ENCODE data around the gene PDE10A.
"Not testable (repeated sequence)": the region's sequence is repeated elsewhere in the genome, so short reads cannot be mapped to it uniquely, and the experiment has no call there.

Gene PDE10A

GRCh38 chr6:165469483-165469882 is 193.6 kb downstream of the PDE10A start:
- Histone ChIP-seq H3K27me3 (replicated peaks; ENCODE audit: control insufficient read depth, insufficient read depth, low read length) (no peaks in the 10 kb centered on the region), H3K4me3 (replicated peaks; ENCODE audit: low read depth, low read length) (no peak overlapping the region), H3K36me3 (ENCODE audit: control insufficient read depth, insufficient read depth, low read length) (no peaks in the 10 kb centered on the region)
- DNase-seq (ENCODE audit: extremely low read depth, insufficient read length), result no peak
- TF ChIP-seq, protein P1, sequence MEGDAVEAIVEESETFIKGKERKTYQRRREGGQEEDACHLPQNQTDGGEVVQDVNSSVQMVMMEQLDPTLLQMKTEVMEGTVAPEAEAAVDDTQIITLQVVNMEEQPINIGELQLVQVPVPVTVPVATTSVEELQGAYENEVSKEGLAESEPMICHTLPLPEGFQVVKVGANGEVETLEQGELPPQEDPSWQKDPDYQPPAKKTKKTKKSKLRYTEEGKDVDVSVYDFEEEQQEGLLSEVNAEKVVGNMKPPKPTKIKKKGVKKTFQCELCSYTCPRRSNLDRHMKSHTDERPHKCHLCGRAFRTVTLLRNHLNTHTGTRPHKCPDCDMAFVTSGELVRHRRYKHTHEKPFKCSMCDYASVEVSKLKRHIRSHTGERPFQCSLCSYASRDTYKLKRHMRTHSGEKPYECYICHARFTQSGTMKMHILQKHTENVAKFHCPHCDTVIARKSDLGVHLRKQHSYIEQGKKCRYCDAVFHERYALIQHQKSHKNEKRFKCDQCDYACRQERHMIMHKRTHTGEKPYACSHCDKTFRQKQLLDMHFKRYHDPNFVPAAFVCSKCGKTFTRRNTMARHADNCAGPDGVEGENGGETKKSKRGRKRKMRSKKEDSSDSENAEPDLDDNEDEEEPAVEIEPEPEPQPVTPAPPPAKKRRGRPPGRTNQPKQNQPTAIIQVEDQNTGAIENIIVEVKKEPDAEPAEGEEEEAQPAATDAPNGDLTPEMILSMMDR (IDR thresholded peaks at IDR 0.05; ENCODE audit: insufficient read depth, low read length, poor library complexity, severe bottlenecking), result no peak

- TF ChIP-seq, protein P1 (IDR thresholded peaks at IDR 0.05; ENCODE audit: insufficient read depth, low read length, poor library complexity, severe bottlenecking), result no peak
- DNase-seq (ENCODE audit: extremely low read depth, insufficient read length), result no peak
- Histone ChIP-seq H3K27me3 (replicated peaks; ENCODE audit: control insufficient read depth, insufficient read depth, low read length) (no peaks in the 10 kb centered on the region), H3K4me3 (replicated peaks; ENCODE audit: low read depth, low read length) (no peak overlapping the region), H3K36me3 (ENCODE audit: control insufficient read depth, insufficient read depth, low read length) (no peaks in the 10 kb centered on the region)
These were observed 194.5 kb downstream of the PDE10A start for GRCh38 chr6:165468340-165469235.

- not testable (repeated sequence) for H3K27me3 ChIP-seq (replicated peaks; ENCODE audit: control insufficient read depth, insufficient read depth, low read length); DNase-seq (ENCODE audit: extremely low read depth, insufficient read length); H3K4me3 ChIP-seq (replicated peaks; ENCODE audit: low read depth, low read length); H3K36me3 ChIP-seq (ENCODE audit: control insufficient read depth, insufficient read depth, low read length)
These were observed 199.5 kb downstream of the PDE10A start for GRCh38 chr6:165463499-165463898.

DNA sequence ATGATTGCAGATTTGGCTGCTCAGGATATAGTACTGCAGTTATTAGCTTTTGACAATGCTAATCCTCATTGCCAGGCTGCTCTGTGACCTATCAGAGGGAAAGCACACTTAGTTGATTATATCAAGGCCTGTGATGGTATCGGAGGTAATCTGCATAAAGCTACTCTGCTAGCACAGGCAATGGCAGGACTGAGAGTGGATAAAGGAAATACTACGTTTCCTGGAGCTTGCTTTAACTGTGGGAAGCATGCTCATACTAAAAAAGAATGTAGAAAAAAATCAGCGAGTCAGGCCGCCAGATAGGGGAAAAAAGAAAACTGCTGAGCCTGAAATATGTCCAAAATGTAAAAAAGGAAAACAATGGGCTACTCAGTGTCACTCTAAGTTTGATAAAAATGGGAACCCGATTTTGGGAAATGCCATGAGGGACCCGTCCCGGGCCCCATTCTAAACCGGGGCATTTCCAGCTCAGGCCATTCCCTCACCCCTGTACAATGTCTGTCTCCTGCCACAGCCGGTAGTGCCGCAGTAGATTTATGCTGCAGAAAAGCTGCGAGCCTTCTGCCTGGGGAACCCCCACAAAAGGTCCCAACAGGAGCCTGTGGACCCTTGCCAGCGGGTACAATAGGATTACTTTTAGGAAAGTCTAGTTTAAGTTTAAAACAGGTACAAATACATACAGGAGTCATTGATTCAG is 203.3 kb downstream of the PDE10A start:
- H3K36me3 ChIP-seq (ENCODE audit: control insufficient read depth, insufficient read depth, low read length); DNase-seq (ENCODE audit: extremely low read depth, insufficient read length); H3K27me3 ChIP-seq (replicated peaks; ENCODE audit: control insufficient read depth, insufficient read depth, low read length); H3K4me3 ChIP-seq (replicated peaks; ENCODE audit: low read depth, low read length): not testable (repeated sequence)

DNA sequence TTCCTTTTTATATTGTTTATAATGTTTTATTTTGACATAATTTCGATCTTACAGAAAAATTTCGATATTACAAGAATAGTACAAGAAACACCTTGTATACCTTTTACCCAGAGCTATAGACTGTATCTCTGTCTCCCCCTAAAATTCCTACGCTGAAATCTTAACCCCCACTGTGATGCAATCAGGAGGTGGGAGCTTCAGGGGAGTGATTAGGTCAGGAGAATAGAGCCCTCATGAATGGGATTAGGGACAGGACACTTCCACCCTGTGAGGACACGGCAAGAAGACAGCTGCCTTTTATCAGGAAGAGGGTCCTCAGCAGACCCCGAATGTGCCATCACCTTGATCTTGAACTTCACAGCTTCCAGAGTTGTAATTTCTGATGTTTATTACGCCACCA is 204.9 kb downstream of the PDE10A start:
- Histone ChIP-seq H3K36me3 (ENCODE audit: control insufficient read depth, insufficient read depth, low read length) (no peaks in the 10 kb centered on the region), H3K4me3 (replicated peaks; ENCODE audit: low read depth, low read length) (no peak overlapping the region), H3K27me3 (replicated peaks; ENCODE audit: control insufficient read depth, insufficient read depth, low read length) (no peaks in the 10 kb centered on the region; the same call in 1 of the 2 replicates)
- TF ChIP-seq, protein P1 (IDR thresholded peaks at IDR 0.05; ENCODE audit: insufficient read depth, low read length, poor library complexity, severe bottlenecking), result no peak
- DNase-seq (ENCODE audit: extremely low read depth, insufficient read length), result no peak

DNA sequence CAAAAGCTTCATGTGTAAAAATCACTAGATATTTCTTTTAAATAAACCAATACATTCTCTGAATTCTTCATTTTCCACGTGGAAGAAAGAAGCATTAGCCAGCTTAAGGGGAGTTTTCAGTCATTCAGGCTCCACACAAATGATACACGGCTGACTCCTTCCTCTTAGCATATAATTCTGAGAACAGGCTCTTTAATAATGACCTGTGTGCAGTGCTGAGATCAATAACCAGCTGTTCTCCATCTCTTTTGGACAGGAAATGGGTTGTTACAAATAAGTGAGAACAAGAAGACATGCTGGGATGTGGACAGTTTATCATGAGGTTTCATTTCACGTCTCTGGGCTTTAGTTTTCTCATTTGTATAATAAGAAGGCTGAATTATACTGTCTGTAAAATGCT is 206.8 kb downstream of the PDE10A start:
- Histone ChIP-seq H3K27me3 (replicated peaks; ENCODE audit: control insufficient read depth, insufficient read depth, low read length) (no peaks in the 10 kb centered on the region; the same call in 1 of the 2 replicates), H3K36me3 (ENCODE audit: control insufficient read depth, insufficient read depth, low read length) (no peaks in the 10 kb centered on the region), H3K4me3 (replicated peaks; ENCODE audit: low read depth, low read length) (no peak overlapping the region)
- DNase-seq (ENCODE audit: extremely low read depth, insufficient read length), result no peak
- TF ChIP-seq, protein P1 (IDR thresholded peaks at IDR 0.05; ENCODE audit: insufficient read depth, low read length, poor library complexity, severe bottlenecking), result no peak
